Neural progenitor cell (in vitro differentiated cells): Measurements from ENCODE around the gene GJD4. TPM values are rescaled to one million over a fixed set of nuclear protein-coding genes. Genes with fewer than 3 reads are reported as not detected.

Source experiments
- DNase-seq: peaks from one replicate; pipeline ENCODE4 v3.0.0-alpha.2; 2016; ENCODE audit warnings: low spot score
- H2AFZ ChIP-seq: fragments of 200-600 bp; sonication (generic); replicated peaks from 2 replicates; pipeline ENCODE4 v1.6.1; 2016; ENCODE audit warnings: antibody characterized with exemption
- H3F3A ChIP-seq: fragments of 200-600 bp; sonication (generic); 2 replicates; pipeline ENCODE4 v1.6.1; 2016; ENCODE audit warnings: antibody characterized with exemption, low read depth
- H3K27ac ChIP-seq: fragments of 200-600 bp; sonication (generic); 2 replicates; pipeline ENCODE4 v1.5.1; 2016; ENCODE audit warnings: mild to moderate bottlenecking
- H3K27me3 ChIP-seq: fragments of 200-600 bp; sonication (generic); 2 replicates; pipeline ENCODE4 v1.6.1; 2016; ENCODE audit warnings: mild to moderate bottlenecking, moderate library complexity
- H3K36me3 ChIP-seq: fragments of 200-600 bp; sonication (generic); 2 replicates; pipeline ENCODE4 v1.5.1; 2016
- H3K4me1 ChIP-seq: fragments of 200-600 bp; sonication (generic); 2 replicates; pipeline ENCODE4 v1.6.1; 2016; ENCODE audit warnings: mixed run types
- H3K4me2 ChIP-seq: fragments of 200-600 bp; sonication (generic); 2 replicates; pipeline ENCODE4 v1.6.1; 2016
- H3K4me3 ChIP-seq: fragments of 200-600 bp; sonication (generic); 2 replicates; pipeline ENCODE4 v1.5.1; 2016
- H3K79me2 ChIP-seq: fragments of 200-600 bp; sonication (generic); 2 replicates; pipeline ENCODE4 v1.6.1; 2016; ENCODE audit warnings: low read depth
- H3K9ac ChIP-seq: fragments of 200-600 bp; sonication (generic); 2 replicates; pipeline ENCODE4 v1.6.1; 2016
- H3K9me3 ChIP-seq: fragments of 200-600 bp; sonication (generic); 2 replicates; pipeline ENCODE4 v1.5.1; 2016; ENCODE audit warnings: low read depth
- H4K20me1 ChIP-seq: fragments of 200-600 bp; sonication (generic); 2 replicates; pipeline ENCODE4 v1.6.1; 2016; ENCODE audit warnings: low read depth
- H3K27ac Mint-ChIP-seq: 3 replicates; pipeline ENCODE4 v1.8.0; 2021; ENCODE audit warnings: mixed read lengths
- H3K27me3 Mint-ChIP-seq: 2 replicates; pipeline ENCODE4 v1.8.0; 2022; ENCODE audit warnings: low read depth, mild to moderate bottlenecking, inconsistent platforms, moderate library complexity, mixed read lengths; ENCODE audit not compliant: insufficient read depth
- H3K36me3 Mint-ChIP-seq: 3 replicates; pipeline ENCODE4 v1.8.0; 2021; ENCODE audit warnings: mixed read lengths
- H3K4me1 Mint-ChIP-seq: 3 replicates; pipeline ENCODE4 v1.8.0; 2021; ENCODE audit warnings: mixed read lengths
- H3K4me3 Mint-ChIP-seq: 3 replicates; pipeline ENCODE4 v1.8.0; 2021; ENCODE audit warnings: mild to moderate bottlenecking, moderate library complexity, mixed read lengths
- H3K9me3 Mint-ChIP-seq: 3 replicates; pipeline ENCODE4 v1.8.0; 2020; ENCODE audit warnings: mixed read lengths
- EZH2 ChIP-seq: fragments of 200-600 bp; sonication (generic); IDR thresholded peaks from 2 replicates; pipeline ENCODE4 v1.6.1; 2017; ENCODE audit warnings: antibody characterized with exemption, mild to moderate bottlenecking, moderate library complexity
- EZH2phosphoT487 ChIP-seq: fragments of 200-600 bp; sonication (generic); IDR thresholded peaks from 2 replicates; pipeline ENCODE4 v1.6.1; 2017; ENCODE audit warnings: antibody characterized with exemption
- total RNA-seq: library from RNA; depleted of rRNA; stranded (reverse); fragments of >200 nt; gene quantifications from 2 replicates; pipeline ENCODE4 v1.2.3, GENCODE V29; 2015; ENCODE audit warnings: low replicate concordance
- TF ChIP-seq, protein P1 (sequence below): fragments of 200-600 bp; sonication (generic); IDR thresholded peaks from 2 replicates; pipeline ENCODE4 v1.5.1; 2017; ENCODE audit warnings: antibody characterized with exemption, mild to moderate bottlenecking

GJD4 gene
- total RNA-seq, 1 donor from 2014 or later, result not detected

DNA sequence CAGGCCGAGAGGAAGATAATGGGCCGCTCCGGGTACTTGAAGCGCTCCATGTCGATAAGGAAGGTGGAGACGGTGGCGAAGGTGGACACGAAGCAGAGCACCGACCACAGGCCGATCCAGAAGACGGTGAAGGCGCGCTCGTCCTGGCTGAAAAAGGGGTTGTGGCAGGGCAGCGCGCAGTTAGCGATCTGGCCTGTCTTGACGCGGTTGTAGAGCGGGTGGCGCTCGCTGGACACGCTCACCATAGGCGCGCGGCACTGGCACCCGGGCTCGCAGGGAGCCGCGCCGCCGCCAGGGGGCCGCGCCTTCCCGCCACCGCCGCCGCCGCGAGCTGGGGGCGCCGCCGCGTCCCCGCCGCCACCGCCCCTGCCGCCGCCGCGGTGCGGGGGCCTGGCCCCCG is 35.3 kb downstream of the GJD4 start:
- H3K9ac ChIP-seq, result no peak overlapping the region
- H3K79me2 ChIP-seq, result peaks cover 31% of the 10 kb centered on the region
- Mint-ChIP-seq H3K36me3 (no peaks in the 10 kb centered on the region), H3K4me3 (peak overlapping the region; percentile 92), H3K4me1 (peaks cover 48% of the 10 kb centered on the region), H3K27me3 (peaks cover 20% of the 10 kb centered on the region), H3K27ac (no peak overlapping the region), H3K9me3 (no peaks in the 10 kb centered on the region)
- H2AFZ ChIP-seq, result no peak overlapping the region
- H3K9me3 ChIP-seq, result no peaks in the 10 kb centered on the region
- DNase-seq, result peak; percentile 92
- peak overlapping the region; percentile 50 for H3K4me3 ChIP-seq
- peaks cover 42% of the 10 kb centered on the region for H4K20me1 ChIP-seq
- peaks cover 57% of the 10 kb centered on the region for H3K4me1 ChIP-seq
- H3K4me2 ChIP-seq, result peak overlapping the region; percentile 81
- peaks cover 14% of the 10 kb centered on the region for H3K27me3 ChIP-seq
- H3F3A ChIP-seq, result peaks cover 70% of the 10 kb centered on the region
- no peaks in the 10 kb centered on the region for H3K36me3 ChIP-seq
- H3K27ac ChIP-seq, result no peak overlapping the region
- TF ChIP-seq EZH2, result no peak
- TF ChIP-seq, protein P1, sequence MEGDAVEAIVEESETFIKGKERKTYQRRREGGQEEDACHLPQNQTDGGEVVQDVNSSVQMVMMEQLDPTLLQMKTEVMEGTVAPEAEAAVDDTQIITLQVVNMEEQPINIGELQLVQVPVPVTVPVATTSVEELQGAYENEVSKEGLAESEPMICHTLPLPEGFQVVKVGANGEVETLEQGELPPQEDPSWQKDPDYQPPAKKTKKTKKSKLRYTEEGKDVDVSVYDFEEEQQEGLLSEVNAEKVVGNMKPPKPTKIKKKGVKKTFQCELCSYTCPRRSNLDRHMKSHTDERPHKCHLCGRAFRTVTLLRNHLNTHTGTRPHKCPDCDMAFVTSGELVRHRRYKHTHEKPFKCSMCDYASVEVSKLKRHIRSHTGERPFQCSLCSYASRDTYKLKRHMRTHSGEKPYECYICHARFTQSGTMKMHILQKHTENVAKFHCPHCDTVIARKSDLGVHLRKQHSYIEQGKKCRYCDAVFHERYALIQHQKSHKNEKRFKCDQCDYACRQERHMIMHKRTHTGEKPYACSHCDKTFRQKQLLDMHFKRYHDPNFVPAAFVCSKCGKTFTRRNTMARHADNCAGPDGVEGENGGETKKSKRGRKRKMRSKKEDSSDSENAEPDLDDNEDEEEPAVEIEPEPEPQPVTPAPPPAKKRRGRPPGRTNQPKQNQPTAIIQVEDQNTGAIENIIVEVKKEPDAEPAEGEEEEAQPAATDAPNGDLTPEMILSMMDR, result peak; percentile 45
- no peak for TF ChIP-seq EZH2phosphoT487

DNA sequence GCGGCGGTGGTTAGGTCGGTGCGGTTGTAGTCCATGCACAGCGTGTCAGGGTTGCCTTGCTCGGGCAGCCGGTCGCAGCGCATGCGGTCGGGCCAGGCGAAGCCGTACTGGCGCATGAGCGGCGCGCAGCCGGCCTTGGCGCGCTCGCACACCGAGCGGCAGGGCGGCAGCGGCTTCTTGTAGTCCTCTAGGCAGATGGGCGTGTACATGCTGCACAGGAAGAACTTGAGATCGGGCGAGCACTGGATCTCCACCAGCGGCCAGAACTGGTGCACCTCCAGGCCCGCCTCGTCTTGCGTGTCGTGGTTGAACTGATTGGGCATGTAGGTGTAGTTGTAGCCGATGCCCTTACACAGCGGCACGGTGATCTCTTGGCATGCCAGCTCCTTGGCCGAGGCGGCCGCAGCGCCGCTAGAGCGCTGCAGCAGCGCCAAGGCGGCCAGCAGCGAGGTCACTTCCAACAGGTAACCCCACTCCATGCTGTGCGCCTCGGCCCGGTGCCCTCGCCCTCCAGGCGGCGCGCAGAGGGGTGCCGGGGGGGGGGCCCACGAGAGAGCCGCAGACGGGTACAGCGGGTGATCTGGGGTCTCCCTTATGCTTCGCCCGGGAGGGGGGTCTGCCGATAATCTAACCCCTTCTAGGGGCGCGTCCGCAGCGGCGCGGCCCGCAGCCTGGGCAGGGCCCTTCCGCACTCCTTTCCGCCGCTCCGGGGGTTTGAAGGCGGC is 36.0 kb downstream of the GJD4 start:
- peak overlapping the region; percentile 88 for H3K4me3 Mint-ChIP-seq
- TF ChIP-seq, protein P1, result no peak
- TF ChIP-seq EZH2, result no peak
- no peak for TF ChIP-seq EZH2phosphoT487
- peaks cover 41% of the 10 kb centered on the region for H3K4me1 Mint-ChIP-seq
- Histone ChIP-seq H3K27ac (no peak overlapping the region), H3K79me2 (peaks cover 31% of the 10 kb centered on the region), H3K4me3 (peak overlapping the region; percentile 94), H3K9me3 (no peaks in the 10 kb centered on the region), H4K20me1 (peaks cover 42% of the 10 kb centered on the region), H3K9ac (no peak overlapping the region), H3K4me1 (peaks cover 52% of the 10 kb centered on the region), H3K4me2 (peak overlapping the region; percentile 94), H3K27me3 (peaks cover 14% of the 10 kb centered on the region), H2AFZ (peak overlapping the region; percentile 68), H3F3A (peaks cover 67% of the 10 kb centered on the region), H3K36me3 (no peaks in the 10 kb centered on the region)
- peaks cover 20% of the 10 kb centered on the region for H3K27me3 Mint-ChIP-seq
- no peaks in the 10 kb centered on the region for H3K9me3 Mint-ChIP-seq
- peak; percentile 91 for DNase-seq
- no peaks in the 10 kb centered on the region for H3K36me3 Mint-ChIP-seq
- no peak overlapping the region for H3K27ac Mint-ChIP-seq

DNA sequence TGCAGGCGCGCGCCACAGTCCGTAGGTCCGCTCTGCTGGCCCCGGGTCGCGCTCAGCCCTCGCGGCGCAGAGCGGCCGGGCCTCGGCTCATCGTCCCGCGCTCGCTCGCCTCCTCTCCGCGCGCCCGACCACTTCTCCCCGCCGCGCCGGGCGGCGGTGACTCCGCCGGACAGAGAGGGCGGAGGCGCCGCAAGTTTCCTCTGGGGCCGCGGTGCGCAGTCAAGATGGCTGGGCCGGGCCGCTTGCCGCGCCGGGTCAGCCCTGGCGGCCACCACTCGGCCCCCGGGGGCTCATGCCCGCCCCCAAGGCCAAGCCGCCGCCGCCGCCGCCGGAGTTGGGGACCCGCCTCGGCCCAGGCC is 36.5 kb downstream of the GJD4 start:
- Histone ChIP-seq H3F3A (peaks cover 62% of the 10 kb centered on the region), H3K9me3 (no peaks in the 10 kb centered on the region), H2AFZ (peak overlapping the region; percentile 68), H3K27me3 (peaks cover 14% of the 10 kb centered on the region), H4K20me1 (peaks cover 41% of the 10 kb centered on the region), H3K4me3 (peak overlapping the region; percentile 94), H3K79me2 (peaks cover 31% of the 10 kb centered on the region), H3K27ac (no peak overlapping the region), H3K36me3 (no peaks in the 10 kb centered on the region), H3K9ac (no peak overlapping the region), H3K4me1 (peaks cover 46% of the 10 kb centered on the region), H3K4me2 (peak overlapping the region; percentile 94)
- peaks cover 20% of the 10 kb centered on the region for H3K27me3 Mint-ChIP-seq
- DNase-seq, result peak; percentile 76
- H3K36me3 Mint-ChIP-seq, result no peaks in the 10 kb centered on the region
- H3K9me3 Mint-ChIP-seq, result no peaks in the 10 kb centered on the region
- H3K27ac Mint-ChIP-seq, result no peak overlapping the region
- H3K4me1 Mint-ChIP-seq, result peaks cover 36% of the 10 kb centered on the region
- TF ChIP-seq, protein P1, result no peak
- TF ChIP-seq EZH2, result peak; percentile 18
- H3K4me3 Mint-ChIP-seq, result peak overlapping the region; percentile 88
